NT2/D1 (cell line): ENCODE measurements around the gene KRTAP2-3.

Experiments used
- YY1 ChIP-seq: IDR thresholded peaks from 2 replicates; pipeline ENCODE4 v1.6.1; 2011; ENCODE audit not compliant: insufficient read length, insufficient read depth
- ZNF274 ChIP-seq: IDR thresholded peaks from 2 replicates; pipeline ENCODE4 v1.6.1; 2011; ENCODE audit warnings: mild to moderate bottlenecking, low read depth, low read length

GRCh38 chr17:41020336-41020735, 39.6 kb downstream of the KRTAP2-3 start:
- TF ChIP-seq YY1, result no peak
- no peak for TF ChIP-seq ZNF274
